T1000 (cell line): Measurements from ENCODE around the gene PRLR.

Source experiments
- DNase-seq: peaks from one replicate; lab custom pipeline; 2025; ENCODE audit warnings: mixed read lengths; lab: John Stamatoyannopoulos, UW

The PRLR gene

DNA sequence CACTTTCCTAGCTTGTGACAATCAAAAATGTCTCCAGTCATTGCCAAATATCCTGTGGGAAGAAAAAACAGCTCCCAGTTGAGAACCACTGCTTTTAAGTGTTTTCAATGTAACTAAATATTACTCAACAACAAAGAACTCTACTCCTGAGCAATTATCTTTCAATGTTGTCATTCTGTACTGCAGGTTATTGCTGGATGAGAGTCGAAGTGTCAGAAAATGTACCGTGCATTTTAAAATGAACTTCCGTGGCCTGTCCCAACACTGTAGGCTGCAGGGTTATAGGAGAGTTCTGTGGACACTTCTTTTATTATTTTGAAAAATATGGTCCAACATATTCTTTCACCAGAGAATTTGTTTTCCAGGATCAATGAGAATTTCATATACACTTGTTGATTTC lies 147.8 kb downstream of the PRLR start:
- DNase-seq: no peak

- no peak for DNase-seq
Observed at GRCh38 chr5:35081134-35081533, 149.2 kb downstream of the PRLR start.

DNA sequence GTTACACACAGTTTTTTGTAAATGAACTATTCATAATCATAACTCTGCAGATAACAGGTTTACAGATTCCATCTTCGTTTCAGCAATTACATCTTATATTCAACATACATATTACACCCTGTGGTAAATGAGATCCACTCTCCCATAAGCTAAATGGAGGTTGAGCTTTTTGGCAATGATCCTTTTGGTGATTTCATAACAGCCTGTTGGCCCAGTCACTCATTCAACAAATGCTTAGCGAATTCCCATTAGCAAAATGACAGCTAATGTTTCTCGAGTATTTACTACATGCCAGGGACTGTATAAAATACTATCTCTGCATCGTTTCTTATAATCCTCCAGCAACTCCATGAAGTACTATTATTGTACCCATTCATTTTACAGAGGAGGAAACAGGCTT lies 157.1 kb downstream of the PRLR start:
- DNase-seq: no peak

- DNase-seq: no peak
Observed at GRCh38 chr5:35069188-35069587, 161.1 kb downstream of the PRLR start.

- no peak for DNase-seq
Observed at GRCh38 chr5:35067985-35068384, 162.3 kb downstream of the PRLR start.

GRCh38 chr5:35066260-35066795 lies 164.0 kb downstream of the PRLR start:
- no peak for DNase-seq

DNA sequence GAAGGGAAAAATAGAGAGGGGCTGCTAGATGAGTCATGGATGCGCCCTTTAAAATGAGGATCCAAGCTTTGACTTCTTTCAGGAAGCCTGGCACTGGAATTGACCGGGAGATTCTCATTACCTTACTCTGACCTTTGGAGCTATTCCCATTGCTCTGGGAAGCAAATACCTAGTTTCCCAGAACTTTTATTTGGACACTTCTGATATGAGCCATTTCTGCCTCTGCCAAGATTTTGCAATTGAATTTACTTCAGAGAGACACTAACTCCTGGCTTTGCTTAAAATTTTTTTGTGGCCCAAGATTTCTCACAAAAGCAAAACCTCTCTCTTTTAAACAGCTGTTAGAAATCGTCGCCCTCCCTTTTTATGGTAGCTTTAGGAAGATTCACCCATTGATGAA lies 166.9 kb downstream of the PRLR start:
- no peak for DNase-seq

GRCh38 chr5:35061211-35061770 lies 169.0 kb downstream of the PRLR start:
- no peak for DNase-seq

- DNase-seq: no peak
Observed at GRCh38 chr5:35060236-35060635, 170.1 kb downstream of the PRLR start.

GRCh38 chr5:35059251-35059650 lies 171.0 kb downstream of the PRLR start:
- DNase-seq: no peak

GRCh38 chr5:35058374-35058788 lies 171.9 kb downstream of the PRLR start:
- DNase-seq: no peak

GRCh38 chr5:35056686-35057085 lies 173.6 kb downstream of the PRLR start:
- no peak for DNase-seq

DNA sequence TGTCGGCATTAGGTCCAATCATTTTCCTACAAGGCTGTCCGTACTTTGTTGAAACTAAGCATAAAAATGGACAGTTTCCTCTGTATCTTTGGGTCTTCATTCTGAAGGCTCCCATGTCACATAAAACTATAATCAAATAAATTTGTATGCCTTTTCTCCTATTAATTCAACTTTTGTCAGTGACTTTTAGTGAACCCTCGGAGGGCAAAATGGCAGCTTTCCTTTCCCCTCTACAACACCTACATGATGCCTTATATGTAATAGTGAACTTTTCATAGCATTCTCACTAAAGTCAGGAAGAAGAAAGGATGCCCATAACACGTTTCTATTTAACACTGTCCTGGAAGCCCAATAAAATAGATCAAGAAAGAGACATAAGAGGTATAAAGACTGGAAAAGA lies 177.4 kb downstream of the PRLR start:
- DNase-seq: no peak

GRCh38 chr5:35050541-35051126 lies 179.7 kb downstream of the PRLR start:
- DNase-seq: no peak

DNA sequence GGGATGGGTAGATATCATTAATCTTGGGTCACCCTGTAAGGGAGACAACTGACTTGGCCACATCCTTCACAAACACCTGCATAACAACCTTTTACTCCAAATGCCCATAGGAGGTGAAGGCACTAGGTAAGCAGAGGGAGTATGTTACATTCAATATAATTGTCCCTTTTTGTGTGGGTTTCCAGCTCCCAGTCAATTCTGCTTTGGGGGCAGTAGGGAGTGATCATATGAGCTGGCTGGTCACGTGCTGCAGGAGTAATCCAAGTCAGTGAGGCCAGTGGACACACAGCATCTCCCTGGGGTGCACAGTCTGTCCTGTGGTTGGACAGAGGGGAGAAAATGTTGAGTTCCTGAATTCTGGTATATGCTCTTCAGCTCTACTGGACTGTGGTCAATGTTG lies 181.4 kb downstream of the PRLR start:
- no peak for DNase-seq

- no peak for DNase-seq
Observed at GRCh38 chr5:35047785-35048404, 182.4 kb downstream of the PRLR start, which contains the start of gene AGXT2. Gene AGXT2 (minus strand): TSS chr5:35047949. CDS start chr5:35047892, 57 bp downstream.

GRCh38 chr5:35046774-35047173 lies 183.5 kb downstream of the PRLR start:
- peak; percentile 76 for DNase-seq

GRCh38 chr5:35045280-35045679 lies 185.0 kb downstream of the PRLR start:
- no peak for DNase-seq

GRCh38 chr5:35044649-35045048 lies 185.6 kb downstream of the PRLR start:
- DNase-seq: no peak

DNA sequence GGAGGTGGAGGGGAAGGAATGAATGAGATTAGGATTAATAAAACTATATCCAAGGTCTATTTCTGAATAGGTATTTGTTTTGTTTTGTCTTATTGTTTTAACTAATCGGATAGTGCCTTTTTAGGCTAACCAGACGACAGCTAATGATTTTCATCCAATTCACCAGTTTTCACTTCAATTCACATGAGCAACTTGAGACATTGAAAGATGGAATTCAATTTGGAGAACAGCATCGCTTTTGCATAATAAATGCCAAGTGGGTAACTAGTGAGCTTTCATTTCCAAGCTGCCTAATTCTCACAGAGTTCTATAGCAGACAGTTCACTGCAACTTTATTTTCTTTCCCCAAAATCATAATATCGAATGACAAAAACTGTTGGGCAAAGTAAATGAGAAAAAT lies 187.5 kb downstream of the PRLR start:
- no peak for DNase-seq

DNA sequence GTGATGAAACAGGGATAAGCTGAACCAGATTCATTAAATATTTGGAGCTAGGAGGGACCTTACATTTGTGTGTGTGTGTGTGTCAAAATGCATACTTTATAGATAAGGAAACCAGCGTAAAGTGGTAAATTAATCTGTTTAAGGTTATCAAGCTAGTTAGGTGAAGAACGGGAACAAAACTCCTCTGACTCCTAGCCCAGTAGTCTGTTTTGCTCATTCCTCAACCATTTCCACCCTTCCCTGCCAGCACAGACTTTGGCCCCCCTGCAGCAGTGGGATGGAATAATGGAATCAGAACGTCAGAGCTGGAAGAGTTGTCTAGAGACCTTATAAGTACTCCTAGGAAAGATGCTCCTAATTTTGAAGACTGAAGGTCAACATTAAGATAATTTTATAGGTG lies 189.0 kb downstream of the PRLR start:
- no peak for DNase-seq

GRCh38 chr5:35038891-35039290 lies 191.4 kb downstream of the PRLR start:
- no peak for DNase-seq

DNA sequence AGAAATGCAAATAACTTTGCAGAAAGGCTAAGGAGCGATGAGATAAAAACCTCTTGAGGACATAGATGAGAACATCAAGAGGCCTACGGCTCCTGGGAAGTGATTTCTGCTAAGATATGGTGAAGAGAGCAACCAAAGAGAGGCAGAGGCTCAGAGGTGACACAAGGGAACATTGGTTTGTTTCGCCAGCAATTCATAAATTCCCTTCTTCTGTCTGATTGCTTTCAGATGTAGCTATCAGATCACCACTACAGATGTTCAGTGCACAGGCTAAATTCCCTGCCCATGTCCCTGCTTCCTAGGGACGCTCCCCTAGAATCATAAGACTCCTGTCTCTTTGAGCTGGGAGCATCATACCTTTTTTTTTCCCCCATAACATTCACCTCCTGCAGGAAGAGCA lies 193.8 kb downstream of the PRLR start:
- no peak for DNase-seq
